IPS DF 4.7 (cell line): ENCODE measurements around the gene KLHL7.
A peak's percentile ranks its signal among the peaks of the same experiment; 100 is the strongest.

Source experiments
- DNase-seq: peaks from one replicate; pipeline ENCODE4 v3.0.0-alpha.2; 2013; ENCODE audit warnings: low spot score; ENCODE audit errors: extremely low read depth

Gene KLHL7, protein sequence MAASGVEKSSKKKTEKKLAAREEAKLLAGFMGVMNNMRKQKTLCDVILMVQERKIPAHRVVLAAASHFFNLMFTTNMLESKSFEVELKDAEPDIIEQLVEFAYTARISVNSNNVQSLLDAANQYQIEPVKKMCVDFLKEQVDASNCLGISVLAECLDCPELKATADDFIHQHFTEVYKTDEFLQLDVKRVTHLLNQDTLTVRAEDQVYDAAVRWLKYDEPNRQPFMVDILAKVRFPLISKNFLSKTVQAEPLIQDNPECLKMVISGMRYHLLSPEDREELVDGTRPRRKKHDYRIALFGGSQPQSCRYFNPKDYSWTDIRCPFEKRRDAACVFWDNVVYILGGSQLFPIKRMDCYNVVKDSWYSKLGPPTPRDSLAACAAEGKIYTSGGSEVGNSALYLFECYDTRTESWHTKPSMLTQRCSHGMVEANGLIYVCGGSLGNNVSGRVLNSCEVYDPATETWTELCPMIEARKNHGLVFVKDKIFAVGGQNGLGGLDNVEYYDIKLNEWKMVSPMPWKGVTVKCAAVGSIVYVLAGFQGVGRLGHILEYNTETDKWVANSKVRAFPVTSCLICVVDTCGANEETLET

DNA sequence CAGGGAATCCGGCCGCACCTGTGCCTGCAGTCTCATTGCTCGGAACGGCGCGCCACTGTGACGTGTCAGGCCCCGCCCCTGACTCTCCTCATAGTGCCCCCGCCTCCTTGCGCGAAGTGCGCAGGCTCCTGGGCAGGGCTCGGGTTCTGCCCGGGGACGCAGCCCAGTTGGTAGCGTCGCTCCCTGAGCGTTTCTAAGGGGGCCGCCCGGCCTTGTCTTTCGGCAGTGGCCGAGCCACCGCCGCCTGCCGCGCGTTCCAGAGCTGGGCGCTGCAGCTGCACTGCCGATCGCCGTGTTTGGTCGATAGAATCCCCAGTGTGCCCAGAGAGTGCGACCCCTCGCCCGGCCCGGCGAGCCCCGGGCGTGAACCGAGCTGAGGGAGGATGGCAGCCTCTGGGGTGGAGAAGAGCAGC is at the start of gene KLHL7:
KLHL7 (plus strand) TSS at position 142 of the 413 bp plus-strand sequence; CDS start at position 384, 242 bp downstream.
- peak; percentile 66 for DNase-seq

DNA sequence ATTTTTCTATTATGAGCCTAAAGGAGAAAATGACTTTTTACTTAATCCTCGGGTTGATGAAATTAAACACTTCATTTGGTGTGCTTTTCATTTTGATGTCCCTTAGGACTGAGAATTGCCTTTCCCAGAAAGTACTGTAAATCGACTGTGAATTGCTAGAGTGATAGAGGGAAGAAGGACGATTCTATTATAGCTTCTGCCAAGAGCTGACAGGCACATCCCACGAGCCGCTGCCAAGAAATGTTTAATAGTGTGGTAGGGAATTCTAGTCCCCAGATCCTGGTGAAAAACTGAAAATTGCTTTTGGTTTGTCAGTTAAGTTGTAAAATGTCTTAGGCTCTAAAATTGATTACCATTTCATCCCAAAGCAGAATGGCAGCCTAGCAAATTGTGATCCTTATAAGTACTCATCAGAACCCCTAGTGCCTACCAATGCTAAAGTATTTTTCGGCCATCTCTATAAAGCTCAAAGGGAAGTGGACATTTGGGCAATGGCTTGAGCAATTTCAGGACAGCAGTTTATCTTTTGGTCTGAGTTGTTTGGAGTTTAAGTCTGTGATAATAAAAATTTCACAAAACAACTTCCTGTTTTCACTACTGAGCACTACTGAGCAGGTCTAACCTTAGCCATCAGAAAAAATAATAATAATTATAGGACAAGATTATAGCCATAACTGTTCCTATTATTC is 47.0 kb upstream of the KLHL7 start:
- DNase-seq = no peak

GRCh38 chr7:23061327-23061726 is 44.3 kb upstream of the KLHL7 start:
- DNase-seq = no peak

DNA sequence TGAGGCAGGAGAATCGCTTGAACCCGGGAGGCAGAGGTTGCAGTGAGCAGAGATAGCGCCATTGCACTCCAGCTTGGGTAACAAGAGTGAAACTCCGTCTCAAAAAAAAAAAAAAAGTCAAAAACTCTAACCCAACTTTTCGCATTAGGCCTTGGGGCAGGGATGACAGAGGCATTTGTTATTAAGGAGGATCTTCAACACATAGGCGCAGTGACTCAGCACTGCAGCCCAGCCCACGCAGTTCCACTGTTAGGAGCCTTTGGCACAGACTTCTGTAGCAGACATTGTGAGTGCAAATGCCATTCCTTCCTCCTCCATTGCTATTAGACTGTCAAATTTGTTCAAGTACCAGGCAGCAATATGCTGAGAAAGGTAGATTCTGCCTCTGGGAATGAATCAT is 43.1 kb upstream of the KLHL7 start:
- DNase-seq = no peak

GRCh38 chr7:23065974-23066373 is 39.6 kb upstream of the KLHL7 start:
- DNase-seq = no peak

- DNase-seq = no peak
These were observed 38.3 kb upstream of the KLHL7 start for GRCh38 chr7:23067271-23067670.

- DNase-seq = no peak
These were observed 33.5 kb upstream of the KLHL7 start for GRCh38 chr7:23072048-23072447.

- no peak for DNase-seq
These were observed 32.7 kb upstream of the KLHL7 start for GRCh38 chr7:23072922-23073321.

DNA sequence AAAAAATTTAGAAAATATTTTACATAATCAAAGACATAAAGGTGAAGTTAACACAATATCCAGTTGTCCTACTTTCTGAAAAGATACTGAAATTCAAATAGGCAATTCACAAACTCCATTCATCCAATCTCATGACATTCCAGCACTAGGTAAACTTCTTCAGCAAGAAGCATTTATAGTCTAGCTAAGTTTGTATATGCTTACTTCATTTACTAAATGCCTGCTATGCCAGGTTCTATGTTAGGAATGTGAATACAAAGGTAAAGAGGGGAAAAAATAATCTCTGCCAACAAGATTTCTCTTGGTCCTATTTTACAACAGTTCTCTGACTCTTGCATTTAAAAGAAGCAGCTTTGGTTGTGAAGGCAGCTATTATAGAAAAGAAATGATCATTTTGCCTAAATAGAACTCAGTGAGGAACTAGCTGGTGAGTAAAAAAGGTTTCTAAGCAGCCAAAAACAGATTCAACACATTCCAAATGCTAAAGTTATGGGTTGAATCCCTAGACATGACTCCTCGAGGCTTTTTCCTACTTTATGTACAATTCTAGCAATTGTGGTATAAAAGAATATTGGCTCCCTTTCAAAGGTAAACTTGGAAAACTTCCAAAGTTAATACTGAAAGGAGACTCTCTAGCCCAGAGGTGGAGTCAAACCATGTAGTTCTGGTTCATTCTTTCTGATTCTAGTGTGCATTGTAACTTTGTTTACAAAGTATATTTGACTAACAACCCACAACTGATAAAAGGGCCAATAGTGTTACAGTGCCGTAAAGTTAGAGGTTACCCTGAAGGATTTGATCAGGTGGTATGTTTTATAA is 30.9 kb upstream of the KLHL7 start:
- DNase-seq = no peak

GRCh38 chr7:23075571-23075970 is 30.0 kb upstream of the KLHL7 start:
- no peak for DNase-seq

GRCh38 chr7:23076772-23077171 is 28.8 kb upstream of the KLHL7 start:
- no peak for DNase-seq

- DNase-seq = no peak
These were observed 12.5 kb upstream of the KLHL7 start for GRCh38 chr7:23093111-23093510.

DNA sequence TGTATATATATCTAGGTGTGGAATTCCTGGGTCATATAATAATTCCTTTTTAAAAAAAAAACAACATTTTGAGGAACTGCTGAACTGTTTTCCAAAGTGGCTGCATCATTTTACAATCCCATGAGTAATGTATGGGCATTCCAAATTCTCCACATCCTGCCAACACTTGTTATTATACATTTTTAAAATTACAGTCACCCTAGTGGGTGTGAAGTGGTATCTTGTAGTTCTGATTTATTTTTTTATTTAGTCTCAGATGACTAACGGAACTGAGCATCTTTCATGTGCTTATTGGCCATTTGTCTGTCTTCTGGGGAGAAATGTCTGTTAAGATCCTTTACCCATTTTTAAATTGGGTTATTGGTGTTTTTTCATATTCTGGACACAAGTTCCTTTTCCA is 12.0 kb upstream of the KLHL7 start:
- DNase-seq = no peak

- DNase-seq = no peak
These were observed 8.9 kb upstream of the KLHL7 start for GRCh38 chr7:23096518-23097290.

DNA sequence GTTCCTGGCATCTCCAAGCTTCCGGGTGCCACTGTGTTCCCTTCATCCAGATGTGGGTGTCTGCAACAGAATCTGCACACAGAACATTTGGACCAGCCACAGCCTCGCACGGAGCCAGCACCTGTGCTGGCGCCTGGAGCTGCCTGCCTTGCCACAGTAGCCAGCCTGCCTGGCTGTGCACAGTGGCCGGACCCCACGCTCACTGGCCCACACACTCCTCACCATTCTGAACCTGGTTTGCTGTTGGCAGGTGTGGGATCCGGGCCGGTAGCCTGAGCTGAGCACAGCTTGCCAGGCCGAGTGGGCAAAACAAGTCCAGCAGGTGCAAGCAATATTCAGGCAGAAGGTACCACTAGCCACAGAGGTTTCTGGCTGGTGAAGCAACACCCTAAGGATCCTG is 7.6 kb upstream of the KLHL7 start:
- DNase-seq = no peak

GRCh38 chr7:23098460-23098859 is 7.1 kb upstream of the KLHL7 start:
- no peak for DNase-seq

- no peak for DNase-seq
These were observed 4.9 kb upstream of the KLHL7 start for GRCh38 chr7:23100697-23101096.

DNA sequence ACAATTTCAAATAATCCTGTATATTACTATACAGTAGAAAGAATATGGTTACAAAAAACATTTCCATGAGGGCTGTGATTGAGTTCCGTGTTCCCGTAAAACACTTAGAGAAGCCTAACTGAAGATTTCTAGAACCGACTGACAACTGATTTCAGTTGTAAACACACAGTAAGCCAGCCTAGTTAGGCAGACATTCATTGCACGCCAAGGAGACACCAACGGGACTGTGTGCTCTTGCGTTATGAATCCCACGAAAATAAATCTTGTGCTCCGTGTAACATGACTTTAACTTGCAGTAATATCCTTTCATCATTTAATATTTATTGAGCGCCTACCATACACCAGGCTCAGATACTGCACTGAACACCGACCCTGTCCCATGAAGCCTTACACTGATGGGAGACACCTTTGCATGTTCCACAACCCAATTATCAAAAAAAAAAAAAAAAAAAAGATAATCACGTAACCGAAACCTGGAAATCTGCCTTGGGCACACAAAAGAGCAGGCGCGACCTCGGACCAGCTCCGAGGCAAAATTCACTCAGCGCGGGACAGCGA is 420 bp upstream of the KLHL7 start:
- no peak for DNase-seq

DNA sequence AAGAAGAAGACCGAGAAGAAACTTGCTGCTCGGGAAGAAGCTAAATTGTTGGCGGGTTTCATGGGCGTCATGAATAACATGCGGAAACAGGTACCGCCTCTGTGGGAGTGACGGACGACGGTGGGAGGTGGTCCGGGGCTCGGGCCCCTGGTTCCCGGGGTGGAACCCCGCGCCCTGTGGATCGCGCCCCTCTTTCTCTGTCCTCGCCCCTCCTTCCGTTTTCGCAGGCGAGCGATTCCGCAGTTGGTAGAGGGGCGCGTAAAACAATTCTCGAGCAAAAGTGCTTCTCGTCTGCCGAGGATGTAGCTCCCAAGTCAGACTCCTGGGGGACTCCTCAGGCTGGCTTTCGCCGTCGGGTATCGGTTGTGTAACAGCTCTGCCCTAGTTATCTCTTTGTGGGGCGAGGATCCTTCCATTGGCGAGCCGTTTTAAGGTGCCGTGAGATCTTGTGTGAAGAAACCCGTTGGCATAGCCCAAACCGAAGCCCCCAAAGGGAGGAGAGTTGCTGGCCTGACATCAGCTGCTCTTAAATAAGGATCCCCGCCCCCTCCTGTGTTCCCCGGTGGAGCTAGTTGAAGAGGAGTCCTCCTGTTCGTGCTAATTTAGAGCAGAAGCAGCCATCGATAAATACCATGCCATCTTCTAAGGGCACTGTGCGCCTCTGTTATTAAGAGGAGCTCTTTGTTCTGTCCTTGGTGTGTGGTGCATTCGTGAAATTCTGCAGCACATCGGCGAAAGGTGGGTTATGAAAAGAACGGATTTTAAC is 655 bp downstream of the KLHL7 start:
- DNase-seq = no peak
